Fibroblast of lung (primary cell): ENCODE results near the gene SMG6. TPM values are rescaled to one million over a fixed set of nuclear protein-coding genes. Genes with fewer than 3 reads are reported as not detected.

Source experiments
- DNase-seq, 2 donors: peaks; one replicate each; pipeline versions ENCODE4 v3.0.0 to v3.0.0-alpha.2; 2010; ENCODE audit warnings: low read depth in 2 of 2
- H2AFZ ChIP-seq: 2 replicates; pipeline ENCODE4 v1.5.1; 2012; ENCODE audit warnings: low read length, control low read depth, inconsistent platforms
- H3K27ac ChIP-seq: 2 replicates; pipeline ENCODE4 v1.5.1; 2011; ENCODE audit warnings: low read length, control low read depth; ENCODE audit not compliant: insufficient read depth
- H3K27me3 ChIP-seq: 2 replicates; pipeline ENCODE4 v1.5.1; 2011; ENCODE audit warnings: mild to moderate bottlenecking, low read length; ENCODE audit not compliant: control insufficient read depth, insufficient read depth
- H3K36me3 ChIP-seq: 2 replicates; pipeline ENCODE4 v1.5.1; 2011; ENCODE audit warnings: low read length; ENCODE audit not compliant: control insufficient read depth, insufficient read depth
- H3K4me1 ChIP-seq: 2 replicates; pipeline ENCODE4 v1.5.1; 2011; ENCODE audit warnings: low read length; ENCODE audit not compliant: control insufficient read depth, insufficient read depth; ENCODE audit errors: extremely low read depth
- H3K4me2 ChIP-seq: 2 replicates; pipeline ENCODE4 v1.5.1; 2011; ENCODE audit warnings: low read length, control low read depth; ENCODE audit not compliant: insufficient read depth; ENCODE audit errors: extremely low read depth
- H3K4me3 ChIP-seq, 4 experiments: fragments of 200-600 bp in 1 of 4; sonication (generic) in 1 of 4; replicated peaks in 1 of 4; 2 replicates each; pipeline ENCODE4 v1.5.1; 2011 to 2016; ENCODE audit warnings: low read length in 4 of 4, low read depth in 3 of 4, mild to moderate bottlenecking in 3 of 4, control low read depth in 2 of 4, inconsistent platforms in 1 of 4, mixed read lengths in 1 of 4; ENCODE audit not compliant: insufficient read depth in 1 of 4; ENCODE audit errors: control extremely low read depth in 1 of 4
- H3K79me2 ChIP-seq: 2 replicates; pipeline ENCODE4 v1.5.1; 2012; ENCODE audit warnings: mild to moderate bottlenecking, low read length, inconsistent platforms; ENCODE audit not compliant: control insufficient read depth, insufficient read depth
- H3K9ac ChIP-seq: 2 replicates; pipeline ENCODE4 v1.5.1; 2011; ENCODE audit warnings: mild to moderate bottlenecking, low read length, control low read depth; ENCODE audit not compliant: insufficient read depth
- H3K9me3 ChIP-seq: 2 replicates; pipeline ENCODE4 v1.5.1; 2012; ENCODE audit warnings: low read depth, low read length; ENCODE audit not compliant: control insufficient read depth, insufficient read depth
- H4K20me1 ChIP-seq: 2 replicates; pipeline ENCODE4 v1.5.1; 2011; ENCODE audit warnings: low read length; ENCODE audit not compliant: control insufficient read depth, insufficient read depth; ENCODE audit errors: extremely low read depth
- CTCF ChIP-seq, 2 donors: IDR thresholded peaks in 1 of 2; conservative IDR thresholded peaks in 1 of 2; 1 replicate in 1 of 2; 2 replicates in 1 of 2; pipeline ENCODE4 v1.5.1; 2011 to 2012; ENCODE audit warnings: low read length in 2 of 2, control low read depth in 1 of 2, inconsistent platforms in 1 of 2, low read depth in 1 of 2, mild to moderate bottlenecking in 1 of 2
- EZH2 ChIP-seq: IDR thresholded peaks from 2 replicates; pipeline ENCODE4 v1.5.1; 2012; ENCODE audit warnings: low read length, control low read depth, mild to moderate bottlenecking; ENCODE audit errors: missing control alignments
- polyA plus RNA-seq, 2 donors: library from polyadenylated mRNA; depleted of rRNA in 1 of 2; stranded (reverse) in 1 of 2; unstranded in 1 of 2; fragments of >200 nt; gene quantifications; 2 replicates each; pipeline ENCODE4 v1.2.1, GENCODE V29; 2011 to 2012; ENCODE audit warnings: missing spikeins in 1 of 2
- total RNA-seq: library from RNA; depleted of rRNA; stranded (reverse); fragments of >200 nt; gene quantifications from 2 replicates; pipeline ENCODE4 v1.2.1, GENCODE V29; 2014

Gene SMG6
- total and polyA plus RNA-seq, 2 donors (not counting 1 experiment from before 2014, with no cell fraction given) = 14.7 to 29.9 TPM

- Histone ChIP-seq H3K27me3 (no peaks in the 10 kb centered on the region), H3K36me3 (peaks cover 5% of the 10 kb centered on the region), H3K9me3 (no peaks in the 10 kb centered on the region), H3K4me1 (no peaks in the 10 kb centered on the region), H4K20me1 (no peaks in the 10 kb centered on the region), H3K4me2 (no peak overlapping the region), H2AFZ (no peak overlapping the region), H3K27ac (no peak overlapping the region), H3K79me2 (no peaks in the 10 kb centered on the region), H3K4me3 (no peak overlapping the region), H3K9ac (no peak overlapping the region)
- TF ChIP-seq CTCF (conservative IDR thresholded peaks at IDR 0.05 in 1 of 2, IDR thresholded peaks at IDR 0.05 in 1 of 2; ENCODE audit: low read depth in 1 of 2, low read length in 2 of 2) (no peak), EZH2 (no peak)
- DNase-seq = no peak
Measured at GRCh38 chr17:2150806-2151205, 152.8 kb downstream of the SMG6 start.

GRCh38 chr17:2149934-2150333, 153.7 kb downstream of the SMG6 start:
- H3K27me3 ChIP-seq = no peaks in the 10 kb centered on the region
- H3K4me1 ChIP-seq = no peaks in the 10 kb centered on the region
- no peak overlapping the region for H3K4me3 ChIP-seq
- H3K4me2 ChIP-seq = no peak overlapping the region
- H2AFZ ChIP-seq = no peak overlapping the region
- H4K20me1 ChIP-seq = no peaks in the 10 kb centered on the region
- no peak for TF ChIP-seq CTCF (conservative IDR thresholded peaks at IDR 0.05 in 1 of 2, IDR thresholded peaks at IDR 0.05 in 1 of 2; ENCODE audit: low read depth in 1 of 2, low read length in 2 of 2)
- TF ChIP-seq EZH2 = no peak
- peaks cover 5% of the 10 kb centered on the region for H3K36me3 ChIP-seq
- no peak for DNase-seq
- H3K9me3 ChIP-seq = no peaks in the 10 kb centered on the region
- H3K79me2 ChIP-seq = no peaks in the 10 kb centered on the region
- no peak overlapping the region for H3K27ac ChIP-seq
- no peak overlapping the region for H3K9ac ChIP-seq

- no peak overlapping the region for H3K4me2 ChIP-seq
- peaks cover 2% of the 10 kb centered on the region for H3K4me1 ChIP-seq
- DNase-seq = peak in 1 of 2 donors; percentile 18
- H3K9ac ChIP-seq = no peak overlapping the region
- no peak overlapping the region for H3K27ac ChIP-seq
- no peaks in the 10 kb centered on the region for H3K79me2 ChIP-seq
- H3K9me3 ChIP-seq = no peaks in the 10 kb centered on the region
- TF ChIP-seq CTCF (conservative IDR thresholded peaks at IDR 0.05 in 1 of 2, IDR thresholded peaks at IDR 0.05 in 1 of 2; ENCODE audit: low read depth in 1 of 2, low read length in 2 of 2) = no peak
- no peak for TF ChIP-seq EZH2
- H3K36me3 ChIP-seq = peaks cover 5% of the 10 kb centered on the region
- no peaks in the 10 kb centered on the region for H4K20me1 ChIP-seq
- H2AFZ ChIP-seq = no peak overlapping the region
- no peak overlapping the region for H3K4me3 ChIP-seq
- no peaks in the 10 kb centered on the region for H3K27me3 ChIP-seq
Measured at GRCh38 chr17:2146132-2146871, 157.3 kb downstream of the SMG6 start.
